Measurements from ENCODE around the gene FEM1B.

The FEM1B gene

GRCh38 chr15:68229386-68230156 lies 48.0 kb upstream of the FEM1B start, which contains the start of gene CLN6 (continued):
- TF ChIP-seq TSHZ1 (tag by site-specific recombination; IDR thresholded peaks at IDR 0.05; ENCODE audit: borderline replicate concordance) = no peak
- TF ChIP-seq ZNF394 (tag by site-specific recombination; IDR thresholded peaks at IDR 0.05; ENCODE audit: borderline replicate concordance) = no peak
- TF ChIP-seq ZBTB20 (tag by site-specific recombination; IDR thresholded peaks at IDR 0.05) = peak; percentile 76; the same call in 1 of the 2 replicates
- TF ChIP-seq, protein P1, sequence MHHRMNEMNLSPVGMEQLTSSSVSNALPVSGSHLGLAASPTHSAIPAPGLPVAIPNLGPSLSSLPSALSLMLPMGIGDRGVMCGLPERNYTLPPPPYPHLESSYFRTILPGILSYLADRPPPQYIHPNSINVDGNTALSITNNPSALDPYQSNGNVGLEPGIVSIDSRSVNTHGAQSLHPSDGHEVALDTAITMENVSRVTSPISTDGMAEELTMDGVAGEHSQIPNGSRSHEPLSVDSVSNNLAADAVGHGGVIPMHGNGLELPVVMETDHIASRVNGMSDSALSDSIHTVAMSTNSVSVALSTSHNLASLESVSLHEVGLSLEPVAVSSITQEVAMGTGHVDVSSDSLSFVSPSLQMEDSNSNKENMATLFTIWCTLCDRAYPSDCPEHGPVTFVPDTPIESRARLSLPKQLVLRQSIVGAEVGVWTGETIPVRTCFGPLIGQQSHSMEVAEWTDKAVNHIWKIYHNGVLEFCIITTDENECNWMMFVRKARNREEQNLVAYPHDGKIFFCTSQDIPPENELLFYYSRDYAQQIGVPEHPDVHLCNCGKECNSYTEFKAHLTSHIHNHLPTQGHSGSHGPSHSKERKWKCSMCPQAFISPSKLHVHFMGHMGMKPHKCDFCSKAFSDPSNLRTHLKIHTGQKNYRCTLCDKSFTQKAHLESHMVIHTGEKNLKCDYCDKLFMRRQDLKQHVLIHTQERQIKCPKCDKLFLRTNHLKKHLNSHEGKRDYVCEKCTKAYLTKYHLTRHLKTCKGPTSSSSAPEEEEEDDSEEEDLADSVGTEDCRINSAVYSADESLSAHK (tag by site-specific recombination; IDR thresholded peaks at IDR 0.05) = no peak
- no peak for TF ChIP-seq ZNF48 (tag by site-specific recombination; IDR thresholded peaks at IDR 0.05)
- no peak for TF ChIP-seq ZNF529 (tag by site-specific recombination; IDR thresholded peaks at IDR 0.05; ENCODE audit: insufficient replicate concordance)
- no peak for TF ChIP-seq ZNF354C (tag by site-specific recombination; IDR thresholded peaks at IDR 0.05; ENCODE audit: borderline replicate concordance, low read depth)
- peak; percentile 83 for TF ChIP-seq PATZ1 (tag by site-specific recombination; IDR thresholded peaks at IDR 0.05)
- TF ChIP-seq, protein P2, sequence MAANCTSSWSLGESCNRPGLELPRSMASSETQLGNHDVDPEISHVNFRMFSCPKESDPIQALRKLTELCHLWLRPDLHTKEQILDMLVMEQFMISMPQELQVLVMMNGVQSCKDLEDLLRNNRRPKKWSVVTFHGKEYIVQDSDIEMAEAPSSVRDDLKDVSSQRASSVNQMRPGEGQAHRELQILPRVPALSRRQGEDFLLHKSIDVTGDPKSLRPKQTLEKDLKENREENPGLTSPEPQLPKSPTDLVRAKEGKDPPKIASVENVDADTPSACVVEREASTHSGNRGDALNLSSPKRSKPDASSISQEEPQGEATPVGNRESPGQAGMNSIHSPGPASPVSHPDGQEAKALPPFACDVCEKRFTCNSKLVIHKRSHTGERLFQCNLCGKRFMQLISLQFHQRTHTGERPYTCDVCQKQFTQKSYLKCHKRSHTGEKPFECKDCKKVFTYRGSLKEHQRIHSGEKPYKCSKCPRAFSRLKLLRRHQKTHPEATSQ (tag by site-specific recombination; IDR thresholded peaks at IDR 0.05) = no peak; the same call in 1 of the 2 replicates
- TF ChIP-seq ZNF654 (tag by site-specific recombination; IDR thresholded peaks at IDR 0.05; ENCODE audit: low read depth) = no peak
- TF ChIP-seq ZNF350 (tag by site-specific recombination; IDR thresholded peaks at IDR 0.05) = no peak
- peak; percentile 44; the same call in 1 of the 2 replicates for TF ChIP-seq ZNF324 (tag by site-specific recombination; IDR thresholded peaks at IDR 0.05)
- TF ChIP-seq ZNF280C (tag by site-specific recombination; IDR thresholded peaks at IDR 0.05) = no peak
- TF ChIP-seq ZBTB8A (tag by site-specific recombination; IDR thresholded peaks at IDR 0.05) = peak; percentile 94
- TF ChIP-seq ZNF416 (tag by site-specific recombination; IDR thresholded peaks at IDR 0.05) = no peak
- no peak for TF ChIP-seq ZNF626 (tag by site-specific recombination; IDR thresholded peaks at IDR 0.05)
- TF ChIP-seq, protein P3, sequence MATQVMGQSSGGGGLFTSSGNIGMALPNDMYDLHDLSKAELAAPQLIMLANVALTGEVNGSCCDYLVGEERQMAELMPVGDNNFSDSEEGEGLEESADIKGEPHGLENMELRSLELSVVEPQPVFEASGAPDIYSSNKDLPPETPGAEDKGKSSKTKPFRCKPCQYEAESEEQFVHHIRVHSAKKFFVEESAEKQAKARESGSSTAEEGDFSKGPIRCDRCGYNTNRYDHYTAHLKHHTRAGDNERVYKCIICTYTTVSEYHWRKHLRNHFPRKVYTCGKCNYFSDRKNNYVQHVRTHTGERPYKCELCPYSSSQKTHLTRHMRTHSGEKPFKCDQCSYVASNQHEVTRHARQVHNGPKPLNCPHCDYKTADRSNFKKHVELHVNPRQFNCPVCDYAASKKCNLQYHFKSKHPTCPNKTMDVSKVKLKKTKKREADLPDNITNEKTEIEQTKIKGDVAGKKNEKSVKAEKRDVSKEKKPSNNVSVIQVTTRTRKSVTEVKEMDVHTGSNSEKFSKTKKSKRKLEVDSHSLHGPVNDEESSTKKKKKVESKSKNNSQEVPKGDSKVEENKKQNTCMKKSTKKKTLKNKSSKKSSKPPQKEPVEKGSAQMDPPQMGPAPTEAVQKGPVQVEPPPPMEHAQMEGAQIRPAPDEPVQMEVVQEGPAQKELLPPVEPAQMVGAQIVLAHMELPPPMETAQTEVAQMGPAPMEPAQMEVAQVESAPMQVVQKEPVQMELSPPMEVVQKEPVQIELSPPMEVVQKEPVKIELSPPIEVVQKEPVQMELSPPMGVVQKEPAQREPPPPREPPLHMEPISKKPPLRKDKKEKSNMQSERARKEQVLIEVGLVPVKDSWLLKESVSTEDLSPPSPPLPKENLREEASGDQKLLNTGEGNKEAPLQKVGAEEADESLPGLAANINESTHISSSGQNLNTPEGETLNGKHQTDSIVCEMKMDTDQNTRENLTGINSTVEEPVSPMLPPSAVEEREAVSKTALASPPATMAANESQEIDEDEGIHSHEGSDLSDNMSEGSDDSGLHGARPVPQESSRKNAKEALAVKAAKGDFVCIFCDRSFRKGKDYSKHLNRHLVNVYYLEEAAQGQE (tag by site-specific recombination; IDR thresholded peaks at IDR 0.05) = no peak
- TF ChIP-seq ZNF585B (tag by site-specific recombination; IDR thresholded peaks at IDR 0.05) = no peak
- no peak for TF ChIP-seq YY2 (tag by site-specific recombination; IDR thresholded peaks at IDR 0.05)
- TF ChIP-seq KLF16 (tag by site-specific recombination; IDR thresholded peaks at IDR 0.05) = peak; percentile 78
- TF ChIP-seq ZNF629 (tag by site-specific recombination; IDR thresholded peaks at IDR 0.05) = peak; percentile 46; the same call in 1 of the 2 replicates
- TF ChIP-seq ZNF571 (tag by site-specific recombination; IDR thresholded peaks at IDR 0.05) = no peak
